K562 (cell line): ENCODE results near the gene HMOX2. TPM values are rescaled to one million over a fixed set of nuclear protein-coding genes. Genes with fewer than 3 reads are reported as not detected.

ENCODE experiments used
- ATAC-seq: fragments of 200-7000 bp; cut with Tn5 transposase; 3 replicates; pipeline ENCODE4 v1.9.1; 2020; ENCODE audit warnings: moderate library complexity
- BruUV-seq: library from RNA; stranded (reverse); fragments of 400-500 nt; replicated peaks from 2 replicates; lab custom pipeline; 2021; lab: Mats Ljungman, UMichigan
- CTCF ChIA-PET: fragments of 300-600 bp; formaldehyde crosslinking; extraction: SDS; loops from one replicate; lab custom pipeline; 2021; ENCODE audit warnings: low intra/inter-chr PET ratio; lab: Yijun Ruan, JAX
- POLR2A ChIA-PET: fragments of 300-600, 350-650 bp; sonication (Branson Sonifier 250); formaldehyde crosslinking; extraction: SDS; loops from one replicate; lab custom pipeline; 2021; ENCODE audit warnings: antibody characterized with exemption, inconsistent platforms; lab: Yijun Ruan, JAX
- DNase-seq, 4 experiments: peaks; one replicate each; pipeline versions ENCODE4 v3.0.0 to v3.0.0-alpha.2; 2011 to 2018; ENCODE audit warnings: low spot score in 3 of 4, mixed read lengths in 3 of 4; ENCODE audit errors: extremely low read depth in 1 of 4
- FAIRE-seq: peaks from 2 replicates; lab custom pipeline; 2011; peaks lifted over from hg19 to GRCh38; lab: Jason Lieb, UNC
- H2AFZ ChIP-seq: 2 replicates; pipeline ENCODE4 v1.6.0; 2011; ENCODE audit warnings: low read depth, low read length, control low read depth, inconsistent platforms
- H3K27ac ChIP-seq: fragments of 200-600 bp; 3 replicates; pipeline ENCODE4 v1.8.0; 2011; ENCODE audit warnings: low read depth, mild to moderate bottlenecking, control low read depth, inconsistent platforms, low read length, moderate library complexity, mixed read lengths; ENCODE audit errors: extremely low read depth
- H3K27me3 ChIP-seq, 2 experiments: fragments of 300-600 bp in 1 of 2; 2 replicates in 1 of 2; 3 replicates in 1 of 2; pipeline versions ENCODE4 v1.6.0 to v1.8.0; 2011; ENCODE audit warnings: inconsistent platforms in 2 of 2, low read length in 2 of 2, mild to moderate bottlenecking in 1 of 2, mixed read lengths in 1 of 2, moderate library complexity in 1 of 2; ENCODE audit not compliant: control insufficient read depth in 2 of 2, insufficient read depth in 2 of 2
- H3K36me3 ChIP-seq: fragments of 300-600 bp; 3 replicates; pipeline ENCODE4 v1.8.0; 2011; ENCODE audit warnings: mild to moderate bottlenecking, low read length, inconsistent platforms; ENCODE audit not compliant: control insufficient read depth, insufficient read depth
- H3K4me1 ChIP-seq, 2 experiments: fragments of 200-600 bp in 1 of 2; replicated peaks in 1 of 2; 2 replicates in 1 of 2; 3 replicates in 1 of 2; pipeline versions ENCODE4 v1.5.1 to v1.8.0; 2011; ENCODE audit warnings: inconsistent platforms in 2 of 2, low read length in 2 of 2, mild to moderate bottlenecking in 1 of 2, mixed read lengths in 1 of 2, moderate library complexity in 1 of 2; ENCODE audit not compliant: control insufficient read depth in 2 of 2, insufficient read depth in 2 of 2
- H3K4me2 ChIP-seq: 2 replicates; pipeline ENCODE4 v1.6.1; 2011; ENCODE audit warnings: low read length, control low read depth, inconsistent platforms, mixed read lengths; ENCODE audit not compliant: insufficient read depth
- H3K4me3 ChIP-seq: fragments of 200-600 bp; sonication (generic), shearing (Covaris generic); 2 replicates; pipeline ENCODE4 v1.5.1; 2016; ENCODE audit warnings: control low read depth, inconsistent platforms
- H3K79me2 ChIP-seq: fragments of 200-600 bp; 3 replicates; pipeline ENCODE4 v1.8.0; 2011; ENCODE audit warnings: low read length, inconsistent platforms; ENCODE audit not compliant: control insufficient read depth, insufficient read depth
- H3K9ac ChIP-seq, 2 experiments: 2 replicates each; pipeline versions ENCODE4 v1.6.0 to v1.6.1; 2011; ENCODE audit warnings: low read depth in 2 of 2, low read length in 2 of 2, control low read depth in 1 of 2, inconsistent platforms in 1 of 2, mild to moderate bottlenecking in 1 of 2, mixed read lengths in 1 of 2; ENCODE audit not compliant: insufficient read depth in 1 of 2
- H3K9me1 ChIP-seq: one replicate; pipeline ENCODE4 v1.6.0; 2011; ENCODE audit warnings: inconsistent platforms, mild to moderate bottlenecking, low read length, moderate library complexity; ENCODE audit not compliant: control insufficient read depth, insufficient read depth
- H3K9me3 ChIP-seq: replicated peaks from 2 replicates; pipeline ENCODE4 v1.5.1; 2011; ENCODE audit warnings: low read depth, low read length, inconsistent platforms; ENCODE audit not compliant: control insufficient read depth, insufficient read depth
- H4K20me1 ChIP-seq: replicated peaks from 2 replicates; pipeline ENCODE4 v1.6.1; 2011; ENCODE audit warnings: low read length, inconsistent platforms, mixed read lengths; ENCODE audit not compliant: control insufficient read depth, insufficient read depth
- CUX1 ChIP-seq: fragments of 200-800 bp; sonication (Bioruptor generic); IDR thresholded peaks from 2 replicates; pipeline ENCODE4 v1.6.1; 2016; ENCODE audit warnings: missing genetic modification characterization, missing compliant biosample characterization
- ELF2 ChIP-seq: fragments of 250-450 bp; sonication (Bioruptor Pico); IDR thresholded peaks from 2 replicates; pipeline ENCODE4 v1.5.0; 2021; ENCODE audit warnings: mild to moderate bottlenecking
- GABPB2 ChIP-seq: fragments of 250-450 bp; sonication (Bioruptor Pico); conservative IDR thresholded peaks from 2 replicates; pipeline ENCODE4 v1.5.1; 2021; ENCODE audit warnings: mild to moderate bottlenecking
- MEIS2 ChIP-seq: fragments of 450-650 bp; IDR thresholded peaks from 2 replicates; pipeline ENCODE4 v1.6.1; 2014; ENCODE audit warnings: mild to moderate bottlenecking; ENCODE audit not compliant: partially characterized antibody
- RB1 ChIP-seq: fragments of 450-650 bp; IDR thresholded peaks from 2 replicates; pipeline ENCODE4 v1.6.1; 2017; ENCODE audit warnings: low read depth, mild to moderate bottlenecking
- RFX5 ChIP-seq: IDR thresholded peaks from 2 replicates; pipeline ENCODE4 v1.6.1; 2011; ENCODE audit warnings: low read depth, mild to moderate bottlenecking, improper control_type of control experiment, low read length
- SP2 ChIP-seq: IDR thresholded peaks from 2 replicates; pipeline ENCODE4 v1.6.1; 2011; ENCODE audit warnings: mild to moderate bottlenecking, low read depth, low read length, moderate library complexity; ENCODE audit not compliant: poor library complexity, severe bottlenecking; ENCODE audit errors: extremely low read depth
- ZNF584 ChIP-seq: fragments of 200-800 bp; sonication (Bioruptor generic); IDR thresholded peaks from 2 replicates; pipeline ENCODE4 v1.6.1; 2016; ENCODE audit warnings: low read depth, mild to moderate bottlenecking, missing genetic modification characterization, missing compliant biosample characterization
- WGBS: fragments of 100-300 bp; shearing (Covaris generic); methylation state at CpG from one replicate; pipeline ENCODE4 v1.1.6; 2016; ENCODE audit warnings: low coverage, mixed read lengths; ENCODE audit not compliant: insufficient coverage; ENCODE audit errors: missing lambda C conversion rate; 5-methylcytosine and 5-hydroxymethylcytosine counted together
- in situ Hi-C: fragments of 300-500 bp; cut with MboI; formaldehyde crosslinking; loops from 4 replicates; pipeline ENCODE4 v1.15.0; 2018; ENCODE audit warnings: inconsistent platforms, mixed read lengths
- intact Hi-C: fragments of 100-400 bp; cut with micrococcal nuclease; formaldehyde crosslinking; loops from 2 replicates; pipeline ENCODE4 v1.14.2; 2022
- polyA plus RNA-seq, 8 experiments: library from polyadenylated mRNA; depleted of rRNA in 4 of 8; stranded (reverse) in 5 of 8; unstranded in 3 of 8; fragments of >200 nt; fragmentation: Nextera tagmentation in 2 of 8; fragmentation: Illumina TruSeq in 1 of 8; extraction: Ambion mirVana in 2 of 8; extraction: Trizol in 1 of 8; gene quantifications; 2 replicates each; pipeline versions ENCODE4 v1.2.1 to v1.2.3, GENCODE V29; 2011 to 2014; ENCODE audit warnings: inconsistent platforms in 1 of 8, missing spikeins in 1 of 8
- total RNA-seq, 7 experiments: library from RNA; depleted of rRNA in 6 of 7; stranded (reverse); fragments of >200 nt in 6 of 7; fragmentation: Illumina TruSeq in 2 of 7; extraction: Trizol in 2 of 7; gene quantifications; 2 replicates each; pipeline versions ENCODE4 v1.2.1 to v1.2.3, GENCODE V29; 2011 to 2021; ENCODE audit warnings: low replicate concordance in 1 of 7

The HMOX2 gene
- total and polyA plus RNA-seq, 9 of the 15 experiments (the other 6 are each of a cell fraction or from before 2014, with no cell fraction given), result 26.8 to 87.4 (median 57.4) TPM

GRCh38 chr16:4460936-4461249, 15.3 kb upstream of the HMOX2 start:
- CTCF ChIA-PET, result interaction anchor here (0.5 kb wide), 1 partner anchor 15 kb away, joined by 3 read pairs; no protein-coding TSS in a partner anchor
- no peak; the same call in 1 of the 3 replicates for ATAC-seq

More at GRCh38 chr16:4460936-4461249, 15.3 kb upstream of the HMOX2 start:
- intact Hi-C loops (no loop called here), in situ Hi-C loops (no loop called here)
- H4K20me1 ChIP-seq, result no peaks in the 10 kb centered on the region
- peaks cover 0 to 18% of the 10 kb centered on the region in 2 experiments; a peak in 2 of 5 replicates for H3K4me1 ChIP-seq
- H3K9ac ChIP-seq, result peak overlapping the region in 1 of 2 experiments; percentile 14; a peak in 1 of 4 replicates
- H3K9me1 ChIP-seq, result no peaks in the 10 kb centered on the region
- no peak for DNase-seq
- H3K4me3 ChIP-seq, result no peak overlapping the region
- BruUV-seq, result no TSS peak
- no peaks in the 10 kb centered on the region for H3K9me3 ChIP-seq
- H3K4me2 ChIP-seq, result no peak overlapping the region
- no peak overlapping the region for H3K27ac ChIP-seq
- no peaks in the 10 kb centered on the region for H3K79me2 ChIP-seq
- H2AFZ ChIP-seq, result no peak overlapping the region
- WGBS, result 86% methylated on average over 4 of the region's 5 CpGs
- peaks cover 66% of the 10 kb centered on the region for H3K36me3 ChIP-seq
- no peaks in the 10 kb centered on the region for H3K27me3 ChIP-seq
- TF ChIP-seq RB1 (no peak), SP2 (no peak), RFX5 (no peak), MEIS2 (no peak), CUX1 (no peak), ZNF584 (CRISPR knock-in tag) (no peak), GABPB2 (CRISPR knock-in tag) (no peak), ELF2 (CRISPR knock-in tag) (no peak)
- POLR2A ChIA-PET, result interaction anchor here (0.8 to 7.2 kb wide), 3 partner anchors 10 to 41 kb away, joined by 3 to 59 read pairs (median 31); partner anchors contain the start of gene NMRAL1
- FAIRE-seq, result peak; percentile 19
